BLaER1 (cell line): ENCODE data around the gene VMA21.

Source experiments
- H3K27ac ChIP-seq: shearing (Covaris generic); formaldehyde crosslinking; 2 replicates; pipeline ENCODE4 v1.8.1; 2022
- H3K27me3 ChIP-seq: shearing (Covaris generic); formaldehyde crosslinking; 2 replicates; pipeline ENCODE4 v1.8.1; 2022
- H3K36me3 ChIP-seq: shearing (Covaris generic); formaldehyde crosslinking; 2 replicates; pipeline ENCODE4 v1.8.1; 2022
- H3K4me1 ChIP-seq: shearing (Covaris generic); formaldehyde crosslinking; 2 replicates; pipeline ENCODE4 v1.8.1; 2022
- H3K4me2 ChIP-seq: shearing (Covaris generic); formaldehyde crosslinking; 2 replicates; pipeline ENCODE4 v1.8.1; 2022
- H3K4me3 ChIP-seq: shearing (Covaris generic); formaldehyde crosslinking; 2 replicates; pipeline ENCODE4 v1.8.1; 2022
- H3K9ac ChIP-seq: shearing (Covaris generic); formaldehyde crosslinking; 2 replicates; pipeline ENCODE4 v1.8.1; 2022
- H3K9me3 ChIP-seq: shearing (Covaris generic); formaldehyde crosslinking; 2 replicates; pipeline ENCODE4 v1.8.1; 2022
- H4K20me1 ChIP-seq: shearing (Covaris generic); formaldehyde crosslinking; 2 replicates; pipeline ENCODE4 v1.8.1; 2022
- Cebpa-rat ChIP-seq: shearing (Covaris generic); IDR thresholded peaks from 2 replicates; pipeline ENCODE4 v1.8.1; 2022

Gene VMA21, protein sequence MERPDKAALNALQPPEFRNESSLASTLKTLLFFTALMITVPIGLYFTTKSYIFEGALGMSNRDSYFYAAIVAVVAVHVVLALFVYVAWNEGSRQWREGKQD

DNA sequence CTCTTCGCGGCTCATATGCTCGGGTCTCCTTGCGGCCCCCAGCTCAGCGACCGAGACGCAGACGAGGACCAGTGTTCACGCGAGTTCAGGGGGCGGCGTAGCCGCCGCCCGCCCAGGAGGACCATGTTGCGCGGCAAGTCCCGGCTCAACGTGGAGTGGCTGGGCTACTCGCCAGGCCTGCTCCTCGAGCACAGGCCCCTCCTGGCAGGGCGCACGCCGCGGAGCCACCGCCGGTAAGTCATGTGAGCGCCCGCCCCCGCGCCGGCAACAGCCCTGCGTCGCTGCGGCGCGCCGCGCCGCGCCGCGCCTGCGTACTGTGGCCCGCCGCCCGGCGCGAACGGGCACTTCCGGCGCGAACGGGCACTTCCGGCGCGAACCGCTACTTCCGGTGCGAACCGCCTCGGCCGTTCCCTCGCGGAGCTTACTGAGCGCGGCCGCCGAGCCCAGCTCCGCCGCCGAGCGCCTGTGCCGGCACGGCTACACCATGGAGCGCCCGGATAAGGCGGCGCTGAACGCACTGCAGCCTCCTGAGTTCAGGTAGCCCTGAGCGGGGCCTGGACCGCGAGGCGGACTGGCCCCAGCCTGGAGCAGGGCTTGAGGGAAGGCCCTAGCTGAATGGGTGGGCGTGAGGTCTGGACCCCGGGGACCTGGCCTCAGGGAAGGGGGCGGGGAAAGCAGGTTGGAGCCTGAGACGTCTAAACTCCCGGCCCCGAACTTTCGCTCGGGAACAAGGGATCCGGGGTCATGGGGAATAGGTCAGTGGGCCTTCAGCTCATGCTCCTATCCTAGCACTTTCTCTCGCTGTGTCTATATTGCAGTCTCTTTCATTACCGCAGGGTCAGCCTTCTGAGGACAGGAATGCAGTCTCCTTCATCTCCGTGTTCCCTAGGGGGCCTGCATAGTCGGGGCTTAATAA, at the start of gene VMA21:
Gene VMA21 (plus strand): TSS at position 382 of the 916 bp plus-strand sequence. CDS start 103 bp downstream, at position 485.
- Histone ChIP-seq H3K4me1 (peaks cover 25% of the 10 kb centered on the region), H3K4me3 (peak within 1 kb of the TSS; percentile 80), H3K9me3 (no peaks in the 10 kb centered on the region), H3K27me3 (peaks cover 32% of the 10 kb centered on the region; the same call in 1 of the 2 replicates), H3K4me2 (peak within 1 kb of the TSS; percentile 62), H3K9ac (peak within 1 kb of the TSS; percentile 90), H3K27ac (peak within 1 kb of the TSS; percentile 95), H4K20me1 (peaks cover 36% of the 10 kb centered on the region), H3K36me3 (no peaks in the 10 kb centered on the region)
- TF ChIP-seq Cebpa-rat = no peak

DNA sequence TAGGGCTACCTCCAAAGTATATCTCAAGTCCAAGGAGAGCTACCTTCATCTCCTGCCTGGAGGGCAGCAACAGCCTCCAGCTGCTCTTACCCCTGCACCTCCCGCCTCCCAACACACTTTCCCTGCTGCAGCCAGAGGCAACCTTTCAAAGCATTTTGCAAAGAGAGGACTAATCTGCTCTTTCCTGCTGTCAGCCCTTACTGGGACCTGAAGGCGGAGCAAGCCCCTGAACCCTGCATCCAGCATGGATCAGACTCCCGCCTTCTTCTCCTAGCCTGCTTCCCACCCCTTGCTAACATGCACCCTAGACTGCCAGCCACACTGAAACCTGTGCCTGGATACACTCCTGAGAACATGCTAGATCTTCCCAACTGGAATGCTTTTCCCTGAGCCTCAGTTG, 37.7 kb upstream of the VMA21 start:
- Histone ChIP-seq H3K4me3 (no peak overlapping the region), H3K27ac (no peak overlapping the region), H3K9me3 (no peaks in the 10 kb centered on the region), H3K4me1 (no peaks in the 10 kb centered on the region), H4K20me1 (no peaks in the 10 kb centered on the region), H3K4me2 (no peak overlapping the region), H3K27me3 (peaks cover 55% of the 10 kb centered on the region), H3K36me3 (no peaks in the 10 kb centered on the region), H3K9ac (no peak overlapping the region)
- TF ChIP-seq Cebpa-rat = no peak

- no peak overlapping the region for H3K4me2 ChIP-seq
- TF ChIP-seq Cebpa-rat = no peak
- H3K9ac ChIP-seq = no peak overlapping the region
- peaks cover 53% of the 10 kb centered on the region for H3K27me3 ChIP-seq
- no peak overlapping the region for H3K27ac ChIP-seq
- H4K20me1 ChIP-seq = no peaks in the 10 kb centered on the region
- no peak overlapping the region for H3K4me3 ChIP-seq
- H3K36me3 ChIP-seq = no peaks in the 10 kb centered on the region
- no peaks in the 10 kb centered on the region for H3K9me3 ChIP-seq
- no peaks in the 10 kb centered on the region for H3K4me1 ChIP-seq
These were observed 36.8 kb upstream of the VMA21 start for GRCh38 chrX:151359931-151360871.

DNA sequence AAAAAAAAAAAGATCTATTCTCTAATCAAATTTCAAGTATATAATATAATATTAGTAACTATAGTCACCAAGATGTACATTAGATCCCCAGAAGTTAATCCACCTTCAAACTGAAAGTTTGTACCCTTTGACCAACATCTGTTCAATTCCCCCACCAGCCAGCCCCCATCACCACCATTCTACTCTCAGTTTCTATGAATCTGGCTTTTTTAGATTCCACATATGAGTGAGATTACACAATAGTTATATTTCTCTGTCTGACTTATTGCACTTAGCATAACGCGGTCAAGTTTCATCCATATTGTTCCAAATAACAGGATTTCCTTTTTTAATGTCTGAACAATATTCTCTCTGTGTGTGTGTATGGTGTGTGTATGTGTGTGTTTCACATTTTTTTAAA, 33.7 kb upstream of the VMA21 start:
- TF ChIP-seq Cebpa-rat = no peak
- peaks cover 51% of the 10 kb centered on the region for H3K27me3 ChIP-seq
- no peak overlapping the region for H3K27ac ChIP-seq
- H3K4me2 ChIP-seq = no peak overlapping the region
- no peaks in the 10 kb centered on the region for H3K36me3 ChIP-seq
- H3K9ac ChIP-seq = no peak overlapping the region
- no peaks in the 10 kb centered on the region for H3K4me1 ChIP-seq
- no peaks in the 10 kb centered on the region for H4K20me1 ChIP-seq
- no peaks in the 10 kb centered on the region for H3K9me3 ChIP-seq
- H3K4me3 ChIP-seq = no peak overlapping the region

DNA sequence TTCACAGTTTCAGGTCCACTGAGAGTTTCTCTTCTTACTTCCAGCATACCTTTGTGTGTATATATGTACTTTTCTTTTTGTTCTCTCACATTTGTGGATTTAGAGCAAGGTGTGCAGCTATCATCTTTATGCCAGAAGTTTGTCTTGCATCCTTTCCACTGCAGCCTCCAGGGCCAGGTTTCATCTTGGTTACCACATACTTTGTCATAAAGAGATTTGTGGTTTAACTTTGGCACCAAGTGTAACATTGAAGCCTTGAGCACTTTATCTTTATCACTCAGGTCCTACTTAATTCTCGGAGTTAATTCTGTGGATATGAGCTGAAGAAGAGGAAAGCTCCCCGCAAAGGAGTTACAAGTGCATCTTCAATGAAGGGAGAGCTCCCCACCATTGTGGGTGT, 31.4 kb upstream of the VMA21 start:
- Histone ChIP-seq H3K27me3 (peaks cover 41% of the 10 kb centered on the region), H3K9ac (no peak overlapping the region)

GRCh38 chrX:151370906-151371305, 26.1 kb upstream of the VMA21 start:
- no peaks in the 10 kb centered on the region for H4K20me1 ChIP-seq
- H3K9me3 ChIP-seq = no peaks in the 10 kb centered on the region
- no peak overlapping the region for H3K4me2 ChIP-seq
- H3K4me3 ChIP-seq = no peak overlapping the region
- no peak overlapping the region for H3K9ac ChIP-seq
- H3K36me3 ChIP-seq = no peaks in the 10 kb centered on the region
- peaks cover 30% of the 10 kb centered on the region for H3K27me3 ChIP-seq
- H3K27ac ChIP-seq = no peak overlapping the region
- no peaks in the 10 kb centered on the region for H3K4me1 ChIP-seq
- TF ChIP-seq Cebpa-rat = no peak

More for the DNA sequence above, 31.4 kb upstream of the VMA21 start:
- Histone ChIP-seq H3K4me3 (no peak overlapping the region), H3K4me1 (no peaks in the 10 kb centered on the region), H3K9me3 (no peaks in the 10 kb centered on the region), H3K4me2 (no peak overlapping the region), H3K27ac (no peak overlapping the region), H3K36me3 (no peaks in the 10 kb centered on the region), H4K20me1 (no peaks in the 10 kb centered on the region)
- no peak for TF ChIP-seq Cebpa-rat

GRCh38 chrX:151384807-151385206, 12.2 kb upstream of the VMA21 start:
- Histone ChIP-seq H4K20me1 (no peaks in the 10 kb centered on the region), H3K4me3 (no peak overlapping the region), H3K36me3 (no peaks in the 10 kb centered on the region), H3K27me3 (peaks cover 63% of the 10 kb centered on the region), H3K9me3 (no peaks in the 10 kb centered on the region), H3K4me1 (no peaks in the 10 kb centered on the region), H3K9ac (no peak overlapping the region), H3K27ac (no peak overlapping the region), H3K4me2 (no peak overlapping the region)
- no peak for TF ChIP-seq Cebpa-rat

GRCh38 chrX:151386838-151387459, 10.1 kb upstream of the VMA21 start:
- H3K36me3 ChIP-seq = no peaks in the 10 kb centered on the region
- no peak overlapping the region for H3K27ac ChIP-seq
- no peak for TF ChIP-seq Cebpa-rat
- H3K4me2 ChIP-seq = no peak overlapping the region
- H3K4me3 ChIP-seq = no peak overlapping the region
- H3K4me1 ChIP-seq = no peaks in the 10 kb centered on the region
- no peaks in the 10 kb centered on the region for H4K20me1 ChIP-seq
- H3K27me3 ChIP-seq = peaks cover 56% of the 10 kb centered on the region
- no peak overlapping the region for H3K9ac ChIP-seq
- H3K9me3 ChIP-seq = no peaks in the 10 kb centered on the region

DNA sequence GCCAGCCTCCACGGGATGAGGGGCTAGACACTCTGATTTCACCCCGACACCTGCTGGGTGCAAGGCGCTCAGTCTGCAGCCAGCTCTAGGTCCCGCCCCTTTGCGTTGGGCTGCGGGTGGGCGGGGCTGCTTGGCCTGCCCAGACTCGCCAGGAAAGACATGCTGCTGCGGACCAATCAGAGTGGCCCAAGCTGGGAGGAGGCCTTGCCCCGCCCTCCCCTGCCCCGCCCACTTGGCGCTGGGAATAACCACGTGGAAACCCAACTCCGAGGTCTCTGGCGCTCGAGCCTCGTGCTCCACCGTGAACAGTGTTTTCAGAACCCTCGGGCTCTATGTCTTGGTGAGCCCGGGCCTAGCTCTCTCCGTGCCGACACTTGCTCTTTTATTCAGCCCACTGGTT, 5.3 kb upstream of the VMA21 start:
- Histone ChIP-seq H3K4me3 (no peak overlapping the region), H4K20me1 (no peaks in the 10 kb centered on the region), H3K27me3 (peaks cover 26% of the 10 kb centered on the region; the same call in 1 of the 2 replicates), H3K4me2 (no peak overlapping the region), H3K9ac (no peak overlapping the region), H3K4me1 (peaks cover 16% of the 10 kb centered on the region), H3K36me3 (no peaks in the 10 kb centered on the region), H3K27ac (no peak overlapping the region), H3K9me3 (no peaks in the 10 kb centered on the region)
- TF ChIP-seq Cebpa-rat = no peak
